GM23338 (cell line): Measurements from ENCODE around the gene FGF19. TPM values are rescaled to one million over a fixed set of nuclear protein-coding genes. Genes with fewer than 3 reads are reported as not detected.

ENCODE experiments used
- ATAC-seq: fragments of 200-7000 bp; cut with Tn5 transposase; 3 replicates; pipeline ENCODE4 v1.9.1; 2020
- DNase-seq: peaks from one replicate; pipeline ENCODE4 v3.0.0-alpha.2; 2015; ENCODE audit warnings: low spot score
- H2AFZ ChIP-seq: fragments of 200-600 bp; sonication (generic); 2 replicates; pipeline ENCODE4 v1.8.0; 2016; ENCODE audit warnings: antibody characterized with exemption, mild to moderate bottlenecking, moderate library complexity
- H3F3A ChIP-seq: fragments of 200-600 bp; sonication (generic); replicated peaks from 2 replicates; pipeline ENCODE4 v1.8.0; 2017; ENCODE audit warnings: antibody characterized with exemption, mixed run types, low read depth
- H3K27ac ChIP-seq: fragments of 200-600 bp; sonication (generic); 2 replicates; pipeline ENCODE4 v1.6.1; 2016; ENCODE audit warnings: low read depth
- H3K27me3 ChIP-seq: fragments of 200-600 bp; sonication (generic); 2 replicates; pipeline ENCODE4 v1.8.0; 2016; ENCODE audit warnings: mild to moderate bottlenecking, mixed run types, moderate library complexity; ENCODE audit not compliant: insufficient read depth
- H3K36me3 ChIP-seq: fragments of 200-600 bp; sonication (generic); 2 replicates; pipeline ENCODE4 v1.8.0; 2016; ENCODE audit warnings: mild to moderate bottlenecking; ENCODE audit not compliant: insufficient read depth
- H3K4me1 ChIP-seq: fragments of 200-600 bp; sonication (generic); 2 replicates; pipeline ENCODE4 v1.8.0; 2016; ENCODE audit warnings: mild to moderate bottlenecking, moderate library complexity; ENCODE audit not compliant: insufficient read depth
- H3K4me2 ChIP-seq: fragments of 200-600 bp; sonication (generic); 2 replicates; pipeline ENCODE4 v1.7.1; 2017; ENCODE audit warnings: mixed run types
- H3K4me3 ChIP-seq: fragments of 200-600 bp; sonication (generic); 2 replicates; pipeline ENCODE4 v1.6.1; 2016; ENCODE audit warnings: mixed run types
- H3K79me2 ChIP-seq: fragments of 200-600 bp; sonication (generic); replicated peaks from 2 replicates; pipeline ENCODE4 v1.8.0; 2017; ENCODE audit warnings: mild to moderate bottlenecking; ENCODE audit not compliant: insufficient read depth
- H3K9me2 ChIP-seq: fragments of 200-600 bp; sonication (generic); 2 replicates; pipeline ENCODE4 v1.8.0; 2017; ENCODE audit not compliant: insufficient read depth
- H4K20me1 ChIP-seq: fragments of 200-600 bp; sonication (generic); replicated peaks from 2 replicates; pipeline ENCODE4 v1.8.0; 2017; ENCODE audit warnings: mild to moderate bottlenecking; ENCODE audit not compliant: insufficient read depth
- H3K27ac Mint-ChIP-seq: 2 replicates; pipeline ENCODE4 v1.8.0; 2020; ENCODE audit warnings: inconsistent platforms, mild to moderate bottlenecking, moderate library complexity, mixed read lengths
- H3K27me3 Mint-ChIP-seq: 3 replicates; pipeline ENCODE4 v1.8.0; 2022; ENCODE audit warnings: low read depth, mild to moderate bottlenecking, moderate library complexity, mixed read lengths, inconsistent platforms; ENCODE audit not compliant: insufficient read depth, poor library complexity
- H3K36me3 Mint-ChIP-seq: 3 replicates; pipeline ENCODE4 v1.8.0; 2021; ENCODE audit warnings: low read depth, mild to moderate bottlenecking, inconsistent platforms, moderate library complexity, mixed read lengths
- H3K4me1 Mint-ChIP-seq: 3 replicates; pipeline ENCODE4 v1.8.0; 2020; ENCODE audit warnings: mild to moderate bottlenecking, inconsistent platforms, mixed read lengths
- H3K4me3 Mint-ChIP-seq: 3 replicates; pipeline ENCODE4 v1.8.0; 2021; ENCODE audit warnings: moderate library complexity, mild to moderate bottlenecking, inconsistent platforms, mixed read lengths
- H3K9me3 Mint-ChIP-seq: 3 replicates; pipeline ENCODE4 v1.8.0; 2020; ENCODE audit warnings: moderate library complexity, mild to moderate bottlenecking, inconsistent platforms, mixed read lengths
- CREB1 ChIP-seq: fragments of 250-450 bp; sonication (Bioruptor Pico); IDR thresholded peaks from 2 replicates; pipeline ENCODE4 v1.5.0; 2020; ENCODE audit warnings: low read depth, mild to moderate bottlenecking, moderate library complexity
- EZH2 ChIP-seq: fragments of 200-600 bp; sonication (generic); IDR thresholded peaks from one replicate; pipeline ENCODE4 v1.8.0; 2017; ENCODE audit warnings: antibody characterized with exemption, mild to moderate bottlenecking, low read depth; ENCODE audit not compliant: unreplicated experiment
- EZH2phosphoT487 ChIP-seq: fragments of 200-600 bp; sonication (generic); IDR thresholded peaks from one replicate; pipeline ENCODE4 v1.8.1; 2018; ENCODE audit warnings: antibody characterized with exemption; ENCODE audit not compliant: unreplicated experiment
- JUNB ChIP-seq: IDR thresholded peaks from one replicate; pipeline ENCODE4 v1.6.1; 2016; ENCODE audit warnings: antibody characterized with exemption; ENCODE audit not compliant: unreplicated experiment
- NANOG ChIP-seq: IDR thresholded peaks from 2 replicates; pipeline ENCODE4 v1.6.1; 2016; ENCODE audit warnings: antibody characterized with exemption, borderline replicate concordance
- POLR2AphosphoS5 ChIP-seq: IDR thresholded peaks from 2 replicates; pipeline ENCODE4 v1.6.1; 2016; ENCODE audit warnings: antibody characterized with exemption, low read depth
- STAT1 ChIP-seq: IDR thresholded peaks from one replicate; pipeline ENCODE4 v1.6.1; 2016; ENCODE audit warnings: antibody characterized with exemption; ENCODE audit not compliant: unreplicated experiment
- ZNF114 ChIP-seq: fragments of 250-450 bp; sonication (Bioruptor Pico); IDR thresholded peaks from 2 replicates; pipeline ENCODE4 v1.5.0; 2020; ENCODE audit warnings: mild to moderate bottlenecking, moderate library complexity
- ZNF331 ChIP-seq: fragments of 250-450 bp; sonication (Bioruptor Pico); IDR thresholded peaks from 2 replicates; pipeline ENCODE4 v1.5.0; 2020; ENCODE audit warnings: low read depth, mild to moderate bottlenecking, moderate library complexity
- polyA plus RNA-seq: library from polyadenylated mRNA; unstranded; fragments of >200 nt; fragmentation: Nextera tagmentation; extraction: Ambion mirVana; gene quantifications from 2 replicates; pipeline ENCODE4 v1.2.1, GENCODE V29; 2016
- total RNA-seq: library from RNA; depleted of rRNA; stranded (reverse); fragments of >200 nt; shearing (Covaris generic); gene quantifications from 2 replicates; pipeline ENCODE4 v1.2.3, GENCODE V29; 2014
- TF ChIP-seq, protein P1 (sequence below): fragments of 250-450 bp; sonication (Bioruptor Pico); IDR thresholded peaks from 2 replicates; pipeline ENCODE4 v1.5.0; 2020; ENCODE audit warnings: mild to moderate bottlenecking, moderate library complexity
- TF ChIP-seq, protein P2 (sequence below), 2 experiments: fragments of 200-600 bp in 1 of 2; sonication (generic) in 1 of 2; conservative IDR thresholded peaks; 2 replicates each; pipeline versions ENCODE4 v1.5.1 to v1.6.1; 2016 to 2017; ENCODE audit warnings: antibody characterized with exemption in 2 of 2, low read depth in 2 of 2, mild to moderate bottlenecking in 2 of 2, moderate library complexity in 1 of 2
- TF ChIP-seq, protein P3 (sequence below): IDR thresholded peaks from one replicate; pipeline ENCODE4 v1.6.1; 2018; ENCODE audit warnings: antibody characterized with exemption; ENCODE audit not compliant: unreplicated experiment
- TF ChIP-seq, protein P4 (sequence below): IDR thresholded peaks from 2 replicates; pipeline ENCODE4 v1.6.1; 2016; ENCODE audit warnings: antibody characterized with exemption

The FGF19 gene
- total and polyA plus RNA-seq, 2 experiments from 2014 or later: 21.7 to 36.1 TPM

DNA sequence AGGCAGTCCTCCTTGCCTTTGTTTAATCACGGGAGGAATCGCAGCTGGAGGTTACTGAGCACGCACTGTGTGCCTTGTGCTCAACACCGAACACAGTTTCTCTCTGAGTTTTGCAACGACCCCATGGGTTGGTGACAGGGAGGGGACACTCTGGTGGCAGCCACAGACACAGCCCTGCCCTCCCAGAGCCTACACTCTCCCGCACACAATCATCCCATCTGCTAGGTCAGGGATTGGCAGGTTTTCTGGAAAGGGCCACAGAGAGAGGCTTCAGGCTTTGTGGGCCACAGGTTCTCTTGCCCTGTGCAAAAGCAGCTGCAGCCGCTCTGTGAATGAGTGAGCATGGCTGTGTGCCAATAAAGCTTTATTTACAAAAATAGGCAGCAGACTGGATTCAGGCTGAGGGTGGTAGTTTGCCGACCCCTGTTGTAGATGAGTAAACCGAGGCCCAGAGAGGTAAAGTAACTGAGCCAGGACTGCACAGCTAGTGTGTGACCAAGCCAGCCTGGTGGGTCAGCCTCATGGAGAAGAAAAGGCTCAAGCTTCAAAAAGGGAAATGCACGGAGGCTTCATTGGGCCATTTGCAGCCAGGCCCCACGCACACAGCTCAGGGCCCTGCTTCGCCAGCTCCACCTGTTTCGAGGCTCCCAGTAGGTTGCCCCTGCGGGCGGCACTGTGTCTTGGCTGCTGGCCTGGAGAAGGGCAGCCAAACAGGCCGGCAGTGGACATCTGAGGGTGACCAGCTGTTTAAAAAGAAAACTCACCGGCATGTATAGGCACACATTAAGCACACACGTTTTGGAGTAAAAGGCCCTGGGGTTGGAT, 45.0 kb downstream of the FGF19 start:
- TF ChIP-seq, protein P1, sequence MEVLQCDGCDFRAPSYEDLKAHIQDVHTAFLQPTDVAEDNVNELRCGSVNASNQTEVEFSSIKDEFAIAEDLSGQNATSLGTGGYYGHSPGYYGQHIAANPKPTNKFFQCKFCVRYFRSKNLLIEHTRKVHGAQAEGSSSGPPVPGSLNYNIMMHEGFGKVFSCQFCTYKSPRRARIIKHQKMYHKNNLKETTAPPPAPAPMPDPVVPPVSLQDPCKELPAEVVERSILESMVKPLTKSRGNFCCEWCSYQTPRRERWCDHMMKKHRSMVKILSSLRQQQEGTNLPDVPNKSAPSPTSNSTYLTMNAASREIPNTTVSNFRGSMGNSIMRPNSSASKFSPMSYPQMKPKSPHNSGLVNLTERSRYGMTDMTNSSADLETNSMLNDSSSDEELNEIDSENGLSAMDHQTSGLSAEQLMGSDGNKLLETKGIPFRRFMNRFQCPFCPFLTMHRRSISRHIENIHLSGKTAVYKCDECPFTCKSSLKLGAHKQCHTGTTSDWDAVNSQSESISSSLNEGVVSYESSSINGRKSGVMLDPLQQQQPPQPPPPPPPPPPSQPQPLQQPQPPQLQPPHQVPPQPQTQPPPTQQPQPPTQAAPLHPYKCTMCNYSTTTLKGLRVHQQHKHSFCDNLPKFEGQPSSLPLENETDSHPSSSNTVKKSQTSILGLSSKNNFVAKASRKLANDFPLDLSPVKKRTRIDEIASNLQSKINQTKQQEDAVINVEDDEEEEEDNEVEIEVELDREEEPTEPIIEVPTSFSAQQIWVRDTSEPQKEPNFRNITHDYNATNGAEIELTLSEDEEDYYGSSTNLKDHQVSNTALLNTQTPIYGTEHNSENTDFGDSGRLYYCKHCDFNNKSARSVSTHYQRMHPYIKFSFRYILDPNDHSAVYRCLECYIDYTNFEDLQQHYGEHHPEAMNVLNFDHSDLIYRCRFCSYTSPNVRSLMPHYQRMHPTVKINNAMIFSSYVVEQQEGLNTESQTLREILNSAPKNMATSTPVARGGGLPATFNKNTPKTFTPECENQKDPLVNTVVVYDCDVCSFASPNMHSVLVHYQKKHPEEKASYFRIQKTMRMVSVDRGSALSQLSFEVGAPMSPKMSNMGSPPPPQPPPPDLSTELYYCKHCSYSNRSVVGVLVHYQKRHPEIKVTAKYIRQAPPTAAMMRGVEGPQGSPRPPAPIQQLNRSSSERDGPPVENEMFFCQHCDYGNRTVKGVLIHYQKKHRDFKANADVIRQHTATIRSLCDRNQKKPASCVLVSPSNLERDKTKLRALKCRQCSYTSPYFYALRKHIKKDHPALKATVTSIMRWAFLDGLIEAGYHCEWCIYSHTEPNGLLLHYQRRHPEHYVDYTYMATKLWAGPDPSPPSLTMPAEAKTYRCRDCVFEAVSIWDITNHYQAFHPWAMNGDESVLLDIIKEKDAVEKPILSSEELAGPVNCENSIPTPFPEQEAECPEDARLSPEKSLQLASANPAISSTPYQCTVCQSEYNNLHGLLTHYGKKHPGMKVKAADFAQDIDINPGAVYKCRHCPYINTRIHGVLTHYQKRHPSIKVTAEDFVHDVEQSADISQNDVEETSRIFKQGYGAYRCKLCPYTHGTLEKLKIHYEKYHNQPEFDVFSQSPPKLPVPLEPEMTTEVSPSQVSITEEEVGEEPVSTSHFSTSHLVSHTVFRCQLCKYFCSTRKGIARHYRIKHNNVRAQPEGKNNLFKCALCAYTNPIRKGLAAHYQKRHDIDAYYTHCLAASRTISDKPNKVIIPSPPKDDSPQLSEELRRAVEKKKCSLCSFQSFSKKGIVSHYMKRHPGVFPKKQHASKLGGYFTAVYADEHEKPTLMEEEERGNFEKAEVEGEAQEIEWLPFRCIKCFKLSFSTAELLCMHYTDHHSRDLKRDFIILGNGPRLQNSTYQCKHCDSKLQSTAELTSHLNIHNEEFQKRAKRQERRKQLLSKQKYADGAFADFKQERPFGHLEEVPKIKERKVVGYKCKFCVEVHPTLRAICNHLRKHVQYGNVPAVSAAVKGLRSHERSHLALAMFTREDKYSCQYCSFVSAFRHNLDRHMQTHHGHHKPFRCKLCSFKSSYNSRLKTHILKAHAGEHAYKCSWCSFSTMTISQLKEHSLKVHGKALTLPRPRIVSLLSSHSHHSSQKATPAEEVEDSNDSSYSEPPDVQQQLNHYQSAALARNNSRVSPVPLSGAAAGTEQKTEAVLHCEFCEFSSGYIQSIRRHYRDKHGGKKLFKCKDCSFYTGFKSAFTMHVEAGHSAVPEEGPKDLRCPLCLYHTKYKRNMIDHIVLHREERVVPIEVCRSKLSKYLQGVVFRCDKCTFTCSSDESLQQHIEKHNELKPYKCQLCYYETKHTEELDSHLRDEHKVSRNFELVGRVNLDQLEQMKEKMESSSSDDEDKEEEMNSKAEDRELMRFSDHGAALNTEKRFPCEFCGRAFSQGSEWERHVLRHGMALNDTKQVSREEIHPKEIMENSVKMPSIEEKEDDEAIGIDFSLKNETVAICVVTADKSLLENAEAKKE (CRISPR knock-in tag): no peak
- TF ChIP-seq CREB1 (CRISPR knock-in tag): no peak
- TF ChIP-seq STAT1: no peak
- no peak for TF ChIP-seq ZNF331 (CRISPR knock-in tag)
- no peak for TF ChIP-seq JUNB
- no peak for TF ChIP-seq ZNF114 (CRISPR knock-in tag)
- TF ChIP-seq, protein P2, sequence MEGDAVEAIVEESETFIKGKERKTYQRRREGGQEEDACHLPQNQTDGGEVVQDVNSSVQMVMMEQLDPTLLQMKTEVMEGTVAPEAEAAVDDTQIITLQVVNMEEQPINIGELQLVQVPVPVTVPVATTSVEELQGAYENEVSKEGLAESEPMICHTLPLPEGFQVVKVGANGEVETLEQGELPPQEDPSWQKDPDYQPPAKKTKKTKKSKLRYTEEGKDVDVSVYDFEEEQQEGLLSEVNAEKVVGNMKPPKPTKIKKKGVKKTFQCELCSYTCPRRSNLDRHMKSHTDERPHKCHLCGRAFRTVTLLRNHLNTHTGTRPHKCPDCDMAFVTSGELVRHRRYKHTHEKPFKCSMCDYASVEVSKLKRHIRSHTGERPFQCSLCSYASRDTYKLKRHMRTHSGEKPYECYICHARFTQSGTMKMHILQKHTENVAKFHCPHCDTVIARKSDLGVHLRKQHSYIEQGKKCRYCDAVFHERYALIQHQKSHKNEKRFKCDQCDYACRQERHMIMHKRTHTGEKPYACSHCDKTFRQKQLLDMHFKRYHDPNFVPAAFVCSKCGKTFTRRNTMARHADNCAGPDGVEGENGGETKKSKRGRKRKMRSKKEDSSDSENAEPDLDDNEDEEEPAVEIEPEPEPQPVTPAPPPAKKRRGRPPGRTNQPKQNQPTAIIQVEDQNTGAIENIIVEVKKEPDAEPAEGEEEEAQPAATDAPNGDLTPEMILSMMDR (conservative IDR thresholded peaks at IDR 0.05; ENCODE audit: low read depth in 2 of 2): no peak
- no peak for TF ChIP-seq EZH2phosphoT487
- TF ChIP-seq, protein P3, sequence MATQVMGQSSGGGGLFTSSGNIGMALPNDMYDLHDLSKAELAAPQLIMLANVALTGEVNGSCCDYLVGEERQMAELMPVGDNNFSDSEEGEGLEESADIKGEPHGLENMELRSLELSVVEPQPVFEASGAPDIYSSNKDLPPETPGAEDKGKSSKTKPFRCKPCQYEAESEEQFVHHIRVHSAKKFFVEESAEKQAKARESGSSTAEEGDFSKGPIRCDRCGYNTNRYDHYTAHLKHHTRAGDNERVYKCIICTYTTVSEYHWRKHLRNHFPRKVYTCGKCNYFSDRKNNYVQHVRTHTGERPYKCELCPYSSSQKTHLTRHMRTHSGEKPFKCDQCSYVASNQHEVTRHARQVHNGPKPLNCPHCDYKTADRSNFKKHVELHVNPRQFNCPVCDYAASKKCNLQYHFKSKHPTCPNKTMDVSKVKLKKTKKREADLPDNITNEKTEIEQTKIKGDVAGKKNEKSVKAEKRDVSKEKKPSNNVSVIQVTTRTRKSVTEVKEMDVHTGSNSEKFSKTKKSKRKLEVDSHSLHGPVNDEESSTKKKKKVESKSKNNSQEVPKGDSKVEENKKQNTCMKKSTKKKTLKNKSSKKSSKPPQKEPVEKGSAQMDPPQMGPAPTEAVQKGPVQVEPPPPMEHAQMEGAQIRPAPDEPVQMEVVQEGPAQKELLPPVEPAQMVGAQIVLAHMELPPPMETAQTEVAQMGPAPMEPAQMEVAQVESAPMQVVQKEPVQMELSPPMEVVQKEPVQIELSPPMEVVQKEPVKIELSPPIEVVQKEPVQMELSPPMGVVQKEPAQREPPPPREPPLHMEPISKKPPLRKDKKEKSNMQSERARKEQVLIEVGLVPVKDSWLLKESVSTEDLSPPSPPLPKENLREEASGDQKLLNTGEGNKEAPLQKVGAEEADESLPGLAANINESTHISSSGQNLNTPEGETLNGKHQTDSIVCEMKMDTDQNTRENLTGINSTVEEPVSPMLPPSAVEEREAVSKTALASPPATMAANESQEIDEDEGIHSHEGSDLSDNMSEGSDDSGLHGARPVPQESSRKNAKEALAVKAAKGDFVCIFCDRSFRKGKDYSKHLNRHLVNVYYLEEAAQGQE: no peak
- TF ChIP-seq POLR2AphosphoS5: no peak
- TF ChIP-seq NANOG: no peak
- TF ChIP-seq, protein P4, sequence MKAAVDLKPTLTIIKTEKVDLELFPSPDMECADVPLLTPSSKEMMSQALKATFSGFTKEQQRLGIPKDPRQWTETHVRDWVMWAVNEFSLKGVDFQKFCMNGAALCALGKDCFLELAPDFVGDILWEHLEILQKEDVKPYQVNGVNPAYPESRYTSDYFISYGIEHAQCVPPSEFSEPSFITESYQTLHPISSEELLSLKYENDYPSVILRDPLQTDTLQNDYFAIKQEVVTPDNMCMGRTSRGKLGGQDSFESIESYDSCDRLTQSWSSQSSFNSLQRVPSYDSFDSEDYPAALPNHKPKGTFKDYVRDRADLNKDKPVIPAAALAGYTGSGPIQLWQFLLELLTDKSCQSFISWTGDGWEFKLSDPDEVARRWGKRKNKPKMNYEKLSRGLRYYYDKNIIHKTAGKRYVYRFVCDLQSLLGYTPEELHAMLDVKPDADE: no peak
- TF ChIP-seq EZH2: no peak
- Histone ChIP-seq H3K4me1 (peaks cover 18% of the 10 kb centered on the region), H3K27me3 (no peaks in the 10 kb centered on the region), H3K36me3 (no peaks in the 10 kb centered on the region), H3K9me2 (no peaks in the 10 kb centered on the region), H3K79me2 (no peaks in the 10 kb centered on the region), H4K20me1 (no peaks in the 10 kb centered on the region; the same call in 1 of the 2 replicates), H3K4me3 (no peak overlapping the region), H2AFZ (peak overlapping the region; percentile 78; the same call in 1 of the 2 replicates), H3F3A (0 out of 2 replicates have a peak, but pooled peaks cover 9% of the 10 kb centered on the region), H3K4me2 (peak overlapping the region; percentile 55; the same call in 1 of the 2 replicates), H3K27ac (peak overlapping the region; percentile 74)
- no peak for ATAC-seq
- Mint-ChIP-seq H3K9me3 (no peaks in the 10 kb centered on the region), H3K27me3 (peaks cover 23% of the 10 kb centered on the region), H3K36me3 (peaks cover 13% of the 10 kb centered on the region), H3K27ac (no peak overlapping the region), H3K4me3 (no peak overlapping the region), H3K4me1 (peaks cover 37% of the 10 kb centered on the region)
- DNase-seq: no peak
